GM12801 (cell line): Measurements from ENCODE around the gene TSC22D4.

ENCODE experiments used
- TF ChIP-seq, protein P1 (sequence below): IDR thresholded peaks from one replicate; pipeline ENCODE4 v1.5.1; 2011; ENCODE audit warnings: control low read depth; ENCODE audit not compliant: insufficient read length; ENCODE audit errors: extremely low read depth

The TSC22D4 gene

DNA sequence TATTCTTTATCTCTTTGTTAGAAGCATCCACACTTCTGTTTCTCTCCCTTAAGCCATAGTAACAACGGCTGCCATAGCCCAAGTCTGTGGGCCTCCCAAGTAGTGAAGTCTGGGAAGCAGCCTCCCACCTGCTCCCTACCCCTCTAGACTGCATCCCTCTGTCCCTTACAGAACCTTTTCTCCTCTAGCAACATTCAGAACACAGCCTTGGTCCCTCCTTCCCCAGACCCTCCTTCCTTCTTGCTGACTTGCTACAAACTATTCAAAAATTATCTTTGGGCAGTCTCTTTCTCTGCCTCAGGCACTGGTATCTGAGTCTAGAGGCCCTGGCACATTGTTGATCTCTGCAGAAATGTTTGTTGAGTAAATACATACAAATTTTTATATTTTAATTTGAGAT lies 2.5 kb upstream of the TSC22D4 start:
- TF ChIP-seq, protein P1, sequence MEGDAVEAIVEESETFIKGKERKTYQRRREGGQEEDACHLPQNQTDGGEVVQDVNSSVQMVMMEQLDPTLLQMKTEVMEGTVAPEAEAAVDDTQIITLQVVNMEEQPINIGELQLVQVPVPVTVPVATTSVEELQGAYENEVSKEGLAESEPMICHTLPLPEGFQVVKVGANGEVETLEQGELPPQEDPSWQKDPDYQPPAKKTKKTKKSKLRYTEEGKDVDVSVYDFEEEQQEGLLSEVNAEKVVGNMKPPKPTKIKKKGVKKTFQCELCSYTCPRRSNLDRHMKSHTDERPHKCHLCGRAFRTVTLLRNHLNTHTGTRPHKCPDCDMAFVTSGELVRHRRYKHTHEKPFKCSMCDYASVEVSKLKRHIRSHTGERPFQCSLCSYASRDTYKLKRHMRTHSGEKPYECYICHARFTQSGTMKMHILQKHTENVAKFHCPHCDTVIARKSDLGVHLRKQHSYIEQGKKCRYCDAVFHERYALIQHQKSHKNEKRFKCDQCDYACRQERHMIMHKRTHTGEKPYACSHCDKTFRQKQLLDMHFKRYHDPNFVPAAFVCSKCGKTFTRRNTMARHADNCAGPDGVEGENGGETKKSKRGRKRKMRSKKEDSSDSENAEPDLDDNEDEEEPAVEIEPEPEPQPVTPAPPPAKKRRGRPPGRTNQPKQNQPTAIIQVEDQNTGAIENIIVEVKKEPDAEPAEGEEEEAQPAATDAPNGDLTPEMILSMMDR, result no peak

DNA sequence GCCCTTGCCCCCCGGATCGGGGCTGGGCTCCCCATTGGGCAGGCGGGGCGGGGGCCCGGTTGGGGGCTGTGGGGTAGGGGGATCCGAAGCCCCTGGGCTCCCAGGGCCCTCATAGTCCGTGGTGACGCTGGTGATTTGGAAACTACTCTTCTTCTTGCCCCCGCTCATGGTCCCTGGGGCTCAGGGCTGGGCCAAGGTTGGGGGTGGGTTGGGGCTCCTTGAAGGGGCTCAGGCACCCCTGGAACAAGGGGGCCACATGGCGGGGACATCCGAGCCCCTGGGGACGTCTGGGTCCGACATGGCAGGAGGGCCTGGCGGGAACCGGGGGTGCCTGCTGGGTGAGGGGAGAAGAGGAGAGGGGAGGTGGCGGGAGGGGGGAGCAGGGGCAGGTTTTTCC lies 1.1 kb downstream of the TSC22D4 start:
- TF ChIP-seq, protein P1, result no peak

DNA sequence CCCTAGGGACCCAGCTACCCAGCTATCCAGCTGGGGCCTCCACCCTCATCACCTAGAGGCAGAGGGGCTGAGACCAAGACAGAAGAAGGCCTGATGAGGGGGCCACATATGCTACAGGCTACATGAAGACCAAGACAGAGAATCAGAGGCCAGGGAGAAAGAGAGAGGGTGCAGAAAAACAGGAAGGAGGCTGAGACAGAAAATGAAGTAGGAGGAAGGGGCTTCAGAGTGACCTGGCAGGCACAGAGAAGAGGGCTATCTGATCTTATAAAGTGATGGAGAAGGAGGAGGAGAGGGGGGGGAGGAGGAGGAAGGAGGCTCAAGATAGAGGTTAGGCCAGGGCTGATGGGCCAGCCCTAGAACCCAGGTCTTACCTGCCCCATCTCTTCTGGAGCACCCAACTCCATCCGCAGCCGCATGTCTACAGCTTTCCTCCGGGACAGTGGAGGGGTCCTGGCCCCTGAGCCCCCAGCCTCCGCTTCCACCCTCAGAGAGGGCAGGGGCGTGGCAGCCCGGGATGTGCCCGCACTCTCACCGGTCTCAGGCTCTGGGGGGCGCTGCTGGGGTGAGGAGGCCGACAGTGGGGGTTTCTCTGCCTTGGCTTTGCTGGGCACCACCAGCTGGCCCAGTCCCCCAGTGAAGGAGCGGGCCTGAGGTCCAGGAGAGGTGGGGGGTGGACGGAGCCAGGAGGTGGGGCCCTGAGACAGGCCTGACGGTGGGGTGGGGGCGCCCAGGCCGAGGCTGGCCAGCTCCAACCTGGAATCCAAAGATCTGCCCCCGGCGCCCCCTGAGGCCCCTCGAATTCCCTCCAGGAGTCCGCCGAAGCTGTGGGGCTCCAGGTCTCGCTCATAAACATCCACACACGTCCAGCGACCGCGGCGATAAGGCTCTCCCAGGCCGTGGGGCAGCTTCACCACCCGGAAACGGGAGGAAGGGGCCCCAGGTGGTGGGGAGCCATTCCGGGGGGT lies 1.8 kb downstream of the TSC22D4 start:
- TF ChIP-seq, protein P1, result no peak

DNA sequence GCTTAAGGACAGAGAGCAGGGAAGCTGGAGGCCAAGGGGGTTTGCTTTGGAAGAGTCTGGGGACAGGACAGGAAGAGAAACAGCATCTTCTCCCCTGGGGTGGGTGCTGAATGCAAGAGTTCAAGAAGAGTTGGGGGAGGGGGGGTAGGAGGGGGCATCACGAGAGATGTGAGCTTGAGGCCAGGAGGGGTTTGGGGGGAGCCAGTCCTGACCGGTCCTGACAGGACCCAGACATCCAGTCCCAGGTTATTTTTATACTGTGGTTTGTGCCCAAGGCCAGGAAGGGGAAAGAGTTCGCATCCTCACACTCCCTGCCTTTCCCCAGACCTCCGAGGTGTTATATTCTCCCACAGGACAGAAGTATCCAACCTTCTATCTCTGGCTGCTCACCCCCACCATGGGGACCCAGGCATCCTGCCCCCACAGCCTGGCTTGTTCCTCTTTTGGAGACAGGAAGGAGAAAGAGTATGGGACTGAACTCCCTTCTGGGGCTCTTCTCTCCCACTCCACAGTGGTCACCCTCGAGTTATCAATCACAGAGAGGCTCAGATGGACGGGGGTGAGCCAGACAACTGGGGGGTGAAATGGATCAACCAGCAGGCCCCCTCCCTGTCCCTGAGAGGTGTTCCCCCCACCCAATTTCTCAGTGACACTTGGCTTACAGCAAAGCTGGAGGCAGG lies 2.8 kb downstream of the TSC22D4 start:
- TF ChIP-seq, protein P1, result no peak

DNA sequence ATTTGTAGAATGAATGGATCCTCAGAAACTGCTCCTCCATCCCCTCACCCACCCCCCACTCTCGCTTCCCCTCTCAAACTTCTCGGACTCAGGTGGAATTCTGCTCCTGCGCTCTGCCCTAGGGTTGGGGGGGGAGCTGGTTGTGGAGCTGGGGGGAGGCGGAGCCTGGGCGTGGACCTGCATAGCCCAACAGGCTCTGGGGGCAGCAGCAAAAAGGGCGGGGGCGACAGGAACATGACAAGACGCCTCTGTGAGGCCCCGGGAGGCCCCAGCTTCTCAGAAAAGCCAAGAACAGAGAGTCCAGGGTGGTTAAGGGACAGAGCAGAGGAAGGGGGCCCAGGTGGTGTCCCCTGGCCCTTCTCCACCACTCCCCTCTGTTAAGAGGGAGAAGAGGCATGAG lies 3.5 kb downstream of the TSC22D4 start:
- TF ChIP-seq, protein P1, result no peak

DNA sequence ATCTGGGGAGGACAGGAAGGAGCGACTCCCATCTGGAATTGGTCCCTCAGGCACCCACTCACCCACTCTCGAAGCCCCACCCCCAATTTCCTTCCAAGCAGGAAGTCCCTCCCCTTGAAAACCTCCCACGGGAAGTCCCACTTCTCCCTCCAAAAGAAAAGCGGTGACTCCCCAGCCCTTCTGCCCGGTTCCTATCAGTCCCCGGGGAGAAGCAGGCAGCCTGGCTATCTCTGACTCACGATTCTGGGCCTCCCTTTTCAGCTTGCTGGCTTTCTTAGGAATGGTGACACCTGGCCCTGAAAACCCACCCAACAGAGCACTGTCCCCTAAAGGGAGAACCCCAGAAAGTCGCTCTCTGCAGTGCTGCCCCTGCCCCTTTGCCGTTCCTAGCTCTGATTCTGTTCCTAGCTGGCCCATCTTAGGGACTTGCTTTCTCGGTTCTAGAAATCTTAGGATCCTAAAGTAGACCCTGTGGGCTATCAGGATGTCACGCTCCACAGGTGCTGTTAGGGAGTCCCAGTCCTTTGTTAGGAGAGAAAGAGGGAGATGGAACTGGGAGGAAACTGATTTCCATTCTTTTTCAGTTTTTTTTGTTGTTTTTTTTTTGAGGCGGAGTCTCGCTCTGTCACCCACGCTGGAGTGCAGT lies 6.0 kb downstream of the TSC22D4 start:
- TF ChIP-seq, protein P1, result no peak
